Spinal cord (tissue), 10 donors: Measurements from ENCODE around the gene ATP7A. TPM values are rescaled to one million over a fixed set of nuclear protein-coding genes. Genes with fewer than 3 reads are reported as not detected.
A peak's percentile ranks its signal among the peaks of the same experiment; 100 is the strongest.
"Not testable (repeated sequence)": the region's sequence is repeated elsewhere in the genome, so short reads cannot be mapped to it uniquely, and the experiment has no call there.

ENCODE experiments used
- DNase-seq, 6 donors: peaks; one replicate each; pipeline versions ENCODE4 v3.0.0 to v3.0.0-alpha.2; 2013 to 2015; ENCODE audit warnings: low spot score in 6 of 6, low read depth in 4 of 6
- H3K27ac ChIP-seq: one replicate; pipeline ENCODE4 v1.5.1; 2013; ENCODE audit warnings: low read depth, low read length, control low read depth
- H3K27me3 ChIP-seq: one replicate; pipeline ENCODE4 v1.6.1; 2013; ENCODE audit warnings: low read length; ENCODE audit not compliant: control insufficient read depth, insufficient read depth
- H3K36me3 ChIP-seq: one replicate; pipeline ENCODE4 v1.6.1; 2013; ENCODE audit warnings: low read length; ENCODE audit not compliant: control insufficient read depth, insufficient read depth
- H3K4me1 ChIP-seq: one replicate; pipeline ENCODE4 v1.6.1; 2013; ENCODE audit warnings: low read length; ENCODE audit not compliant: control insufficient read depth, insufficient read depth
- H3K4me3 ChIP-seq: one replicate; pipeline ENCODE4 v1.5.1; 2013; ENCODE audit warnings: low read depth, low read length, control low read depth
- H3K9me3 ChIP-seq: one replicate; pipeline ENCODE4 v1.6.1; 2013; ENCODE audit warnings: low read length; ENCODE audit not compliant: control insufficient read depth, insufficient read depth
- WGBS: methylation state at CpG from one replicate; pipeline ENCODE4 v1.1.5; 2013; ENCODE audit warnings: missing lambda C conversion rate; ENCODE audit not compliant: insufficient coverage; 5-methylcytosine and 5-hydroxymethylcytosine counted together
- polyA plus RNA-seq, 2 donors: library from polyadenylated mRNA; unstranded; fragments of 120-200 nt; gene quantifications; one replicate each; pipeline ENCODE4 v1.2.1, GENCODE V29; 2013; ENCODE audit not compliant: insufficient read length in 2 of 2
- total RNA-seq, 2 donors: library from RNA; depleted of rRNA in 1 of 2; stranded (reverse); fragments of 120-200 nt in 1 of 2; fragments of >200 nt in 1 of 2; gene quantifications; one replicate each; pipeline versions ENCODE4 v1.2.3 to v1.2.4, GENCODE V29; 2013 to 2014
- donor health status: healthy.

ATP7A gene
- total and polyA plus RNA-seq, 4 donors: 7.2 to 19.8 (median 12.6) TPM

- DNase-seq: no peak
- no peaks in the 10 kb centered on the region for H3K4me1 ChIP-seq
- no peaks in the 10 kb centered on the region for H3K9me3 ChIP-seq
- H3K4me3 ChIP-seq: no peak overlapping the region
- H3K27ac ChIP-seq: no peak overlapping the region
- no peaks in the 10 kb centered on the region for H3K27me3 ChIP-seq
- no peaks in the 10 kb centered on the region for H3K36me3 ChIP-seq
- WGBS: 67% methylated on average over 4 of the region's 4 CpGs
Observed at GRCh38 chrX:78064152-78064551, 153.7 kb downstream of the ATP7A start.

GRCh38 chrX:78064698-78065601, 154.5 kb downstream of the ATP7A start:
- 69% methylated on average over 1 of the region's 6 CpGs for WGBS
- H3K4me3 ChIP-seq, H3K36me3 ChIP-seq, H3K27me3 ChIP-seq, H3K4me1 ChIP-seq, H3K27ac ChIP-seq, H3K9me3 ChIP-seq: not testable (repeated sequence)
- DNase-seq: peak in 1 of 6 donors; percentile 0

DNA sequence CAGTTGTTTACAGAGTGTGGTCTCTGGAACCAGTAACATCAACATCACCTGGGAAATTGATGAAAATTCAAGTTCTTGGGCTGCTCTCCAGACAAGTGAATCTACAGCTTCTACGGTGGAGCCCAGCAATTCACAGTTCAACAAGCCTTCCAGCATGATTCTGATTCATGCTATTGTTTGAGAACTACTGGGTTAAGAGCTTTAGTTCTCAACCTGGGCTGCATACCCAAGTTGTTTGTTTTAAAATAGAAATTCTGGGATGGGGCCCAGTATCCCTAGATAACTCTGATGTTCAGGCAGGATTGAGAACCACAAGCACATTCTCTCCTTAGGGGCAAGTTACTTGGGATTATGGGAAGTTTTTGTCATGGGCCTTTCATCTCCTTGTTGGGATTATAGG, 155.6 kb downstream of the ATP7A start:
- Histone ChIP-seq H3K27ac (no peak overlapping the region), H3K4me1 (no peaks in the 10 kb centered on the region), H3K27me3 (no peaks in the 10 kb centered on the region), H3K36me3 (no peaks in the 10 kb centered on the region), H3K9me3 (no peaks in the 10 kb centered on the region), H3K4me3 (no peak overlapping the region)
- DNase-seq: no peak
- no CpG with 5 or more reads among the region's 1 CpG for WGBS

DNA sequence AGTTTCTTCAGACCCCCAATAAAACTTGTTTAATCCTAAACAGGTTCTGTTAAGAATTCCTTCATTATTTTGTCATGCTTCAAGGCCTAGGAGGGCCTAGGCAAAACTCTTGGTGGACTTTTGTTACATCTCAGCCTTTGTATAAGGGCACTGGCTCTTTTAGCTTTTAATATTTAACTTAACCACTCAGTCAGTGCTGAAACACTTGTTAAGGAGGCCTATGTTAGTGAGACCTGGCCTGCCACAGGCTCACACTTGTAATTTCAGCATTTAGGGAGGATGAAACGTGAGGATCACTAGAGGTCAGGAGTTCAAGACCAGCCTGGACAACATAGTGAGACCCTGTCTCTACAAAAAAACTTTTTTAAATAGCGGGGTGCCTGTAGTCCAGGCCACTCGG, 160.8 kb downstream of the ATP7A start:
- Histone ChIP-seq H3K4me1 (no peaks in the 10 kb centered on the region), H3K4me3 (no peak overlapping the region), H3K27me3 (no peaks in the 10 kb centered on the region), H3K36me3 (no peaks in the 10 kb centered on the region), H3K9me3 (no peaks in the 10 kb centered on the region), H3K27ac (no peak overlapping the region)
- WGBS: 100% methylated on average over 1 of the region's 3 CpGs
- no peak for DNase-seq

DNA sequence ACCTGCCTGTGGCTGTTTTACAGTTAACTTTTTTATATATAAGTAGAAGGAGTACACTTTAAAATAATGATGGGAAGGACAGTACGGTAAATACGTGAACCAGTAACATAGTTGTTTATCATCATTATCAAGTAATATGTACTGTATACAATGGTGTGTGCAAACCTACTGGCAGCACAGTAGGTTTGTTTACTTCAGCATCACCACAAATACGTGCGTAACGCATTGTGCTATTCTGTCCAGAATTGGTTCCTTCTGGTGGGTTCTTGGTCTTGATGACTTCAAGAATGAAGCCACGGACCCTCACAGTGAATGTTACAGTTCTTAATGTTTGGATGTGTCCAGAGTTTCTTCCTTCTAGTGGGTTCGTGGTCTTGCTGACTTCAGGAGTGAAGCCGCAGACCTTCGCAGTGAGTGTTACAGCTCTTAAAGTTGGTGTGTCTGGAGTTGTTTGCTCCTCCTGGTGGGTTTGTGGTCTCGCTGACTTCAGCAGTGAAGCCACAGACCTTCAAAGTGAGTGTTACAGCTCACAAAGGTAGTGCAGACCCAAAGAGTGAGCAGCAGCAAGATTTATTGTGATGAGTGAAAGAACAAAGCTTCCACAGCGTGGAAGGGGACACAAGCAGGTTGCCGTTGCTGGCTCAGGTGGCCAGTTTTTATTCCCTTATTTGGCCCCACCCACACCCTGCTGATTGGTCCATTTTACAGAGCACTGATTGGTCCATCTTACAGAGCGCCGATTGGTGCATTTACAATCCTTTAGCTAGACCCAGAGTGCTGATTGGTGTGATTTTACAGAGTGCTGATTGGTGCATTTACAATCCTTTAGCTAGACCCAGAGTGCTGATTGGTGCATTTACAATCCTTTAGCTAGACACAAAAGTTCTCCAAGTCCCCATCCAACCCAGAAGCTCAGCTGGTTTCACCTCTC, 162.9 kb downstream of the ATP7A start:
- not testable (repeated sequence) for H3K4me1 ChIP-seq, H3K4me3 ChIP-seq, H3K27ac ChIP-seq, H3K27me3 ChIP-seq, DNase-seq, H3K9me3 ChIP-seq, H3K36me3 ChIP-seq
- WGBS: 70% methylated on average over 6 of the region's 14 CpGs

- no peak overlapping the region for H3K4me3 ChIP-seq
- no peaks in the 10 kb centered on the region for H3K27me3 ChIP-seq
- no peaks in the 10 kb centered on the region for H3K9me3 ChIP-seq
- H3K36me3 ChIP-seq: no peaks in the 10 kb centered on the region
- DNase-seq: no peak
- no peak overlapping the region for H3K27ac ChIP-seq
- H3K4me1 ChIP-seq: no peaks in the 10 kb centered on the region
Observed at GRCh38 chrX:78074088-78074487, 163.6 kb downstream of the ATP7A start.

GRCh38 chrX:78075787-78076389, 165.4 kb downstream of the ATP7A start:
- Histone ChIP-seq H3K36me3 (no peaks in the 10 kb centered on the region), H3K27ac (no peak overlapping the region), H3K4me3 (no peak overlapping the region), H3K9me3 (no peaks in the 10 kb centered on the region), H3K4me1 (no peaks in the 10 kb centered on the region), H3K27me3 (no peaks in the 10 kb centered on the region)
- WGBS: 77% methylated on average over 3 of the region's 5 CpGs
- DNase-seq: no peak

GRCh38 chrX:78081413-78081812, 170.9 kb downstream of the ATP7A start:
- H3K4me1 ChIP-seq, H3K27me3 ChIP-seq, H3K9me3 ChIP-seq, DNase-seq, H3K27ac ChIP-seq, H3K36me3 ChIP-seq, H3K4me3 ChIP-seq: not testable (repeated sequence)
- WGBS: no CpG with 5 or more reads among the region's 6 CpGs

- no peak overlapping the region for H3K4me3 ChIP-seq
- H3K9me3 ChIP-seq: peaks cover 1% of the 10 kb centered on the region
- H3K27ac ChIP-seq: no peak overlapping the region
- WGBS: 48% methylated on average over 2 of the region's 2 CpGs
- H3K4me1 ChIP-seq: no peaks in the 10 kb centered on the region
- no peaks in the 10 kb centered on the region for H3K36me3 ChIP-seq
- no peaks in the 10 kb centered on the region for H3K27me3 ChIP-seq
- peak in 1 of 6 donors; percentile 4 for DNase-seq
Observed at GRCh38 chrX:78092296-78092695, 181.8 kb downstream of the ATP7A start.
